GM19193 (cell line): ENCODE measurements around the gene EXD1.

Source experiments
- POLR2A ChIP-seq: IDR thresholded peaks from 4 replicates; pipeline ENCODE4 v1.6.1; 2011; ENCODE audit not compliant: insufficient read depth, insufficient read length; ENCODE audit errors: extremely low read depth

The EXD1 gene

DNA sequence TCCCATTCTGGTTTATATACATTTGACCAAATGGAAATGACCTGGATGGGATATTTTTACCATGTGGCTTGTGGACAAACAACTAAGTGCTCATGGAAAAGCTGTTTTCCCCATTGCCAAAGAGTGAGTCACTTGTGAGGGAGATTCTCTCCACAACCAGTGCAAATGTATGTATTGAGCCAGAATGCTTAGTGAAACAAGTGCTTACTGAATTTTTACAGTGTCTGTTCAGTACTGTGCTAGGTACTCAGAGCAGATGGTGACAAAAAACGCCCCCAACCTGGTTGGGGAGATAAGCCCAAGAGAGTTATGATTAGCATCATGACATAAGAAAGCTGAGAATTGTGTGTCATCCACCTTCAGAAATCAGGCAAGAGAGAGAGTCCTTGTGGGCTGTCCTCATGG, 2.8 kb upstream of the EXD1 start:
- no peak for TF ChIP-seq POLR2A

DNA sequence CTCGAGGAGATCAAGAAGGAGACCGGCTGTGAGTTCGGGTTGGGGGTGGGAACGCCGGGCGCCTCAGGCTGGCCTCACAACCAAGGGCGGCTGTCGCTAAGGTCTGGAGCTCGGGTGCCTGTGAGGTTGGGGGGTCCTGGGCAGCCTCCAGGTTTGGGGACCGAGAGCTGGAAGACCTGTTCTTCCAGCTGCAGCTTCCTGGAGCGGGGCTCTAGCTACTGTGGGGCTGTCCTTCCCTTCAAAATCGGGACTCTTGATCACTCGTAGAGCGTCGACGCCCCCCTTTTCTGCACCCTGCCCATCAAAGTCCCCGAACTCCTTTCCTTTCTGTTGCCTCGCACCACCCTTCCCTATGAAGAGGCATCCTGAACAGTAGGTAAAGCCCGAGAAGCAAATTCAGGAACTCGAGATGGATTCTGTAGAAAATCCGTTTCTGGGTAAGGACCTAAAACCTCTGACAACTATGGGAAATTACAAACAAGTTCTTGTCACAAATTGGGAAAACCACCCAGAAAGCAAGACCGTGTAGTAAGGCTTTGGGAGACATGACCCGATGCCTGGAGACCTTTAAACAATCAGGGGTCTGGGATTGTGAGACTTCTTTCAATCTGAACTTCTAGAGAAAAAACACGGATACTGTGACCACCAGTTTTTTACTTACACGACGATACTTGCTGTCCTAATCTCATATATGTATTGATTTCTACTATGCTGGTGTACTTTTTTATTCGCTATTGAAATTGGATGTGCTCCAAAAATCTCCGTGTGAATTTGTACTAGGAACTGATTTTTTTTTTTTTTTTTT, 1.1 kb upstream of the EXD1 start:
- TF ChIP-seq POLR2A: no peak

DNA sequence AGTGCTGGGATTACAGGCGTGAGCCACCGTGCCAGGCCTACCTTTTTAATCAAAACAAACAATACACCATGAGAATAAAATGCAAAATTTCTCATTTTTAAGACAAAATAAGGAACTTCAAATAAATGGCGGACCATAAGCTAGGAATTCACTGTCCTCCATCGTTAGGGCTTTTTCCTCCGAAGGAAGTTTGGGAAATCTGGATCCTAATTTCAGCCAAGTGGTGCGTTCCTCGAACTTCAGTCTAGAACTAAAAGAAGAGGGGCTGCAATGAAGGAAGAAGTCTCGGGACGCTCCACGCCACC, 260 bp downstream of the EXD1 start:
- TF ChIP-seq POLR2A: no peak

DNA sequence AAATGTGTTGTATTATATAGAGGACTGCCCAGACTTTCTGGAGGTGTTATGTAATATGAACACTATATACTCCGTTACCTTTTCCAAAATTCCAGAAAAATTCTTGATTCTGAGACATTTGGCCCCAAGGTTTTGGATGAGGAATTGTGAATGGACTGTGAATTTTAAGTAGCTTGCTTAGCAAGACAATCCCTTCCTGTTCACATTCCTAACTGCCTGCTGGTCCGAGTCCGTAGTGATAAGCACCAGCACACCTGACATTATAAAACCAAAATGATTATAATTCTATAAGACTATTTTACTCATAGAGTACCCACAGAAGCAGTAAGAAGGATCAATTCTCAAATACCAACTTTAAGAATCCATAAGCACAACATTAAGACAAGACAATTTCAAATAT, 11.2 kb downstream of the EXD1 start:
- no peak for TF ChIP-seq POLR2A

DNA sequence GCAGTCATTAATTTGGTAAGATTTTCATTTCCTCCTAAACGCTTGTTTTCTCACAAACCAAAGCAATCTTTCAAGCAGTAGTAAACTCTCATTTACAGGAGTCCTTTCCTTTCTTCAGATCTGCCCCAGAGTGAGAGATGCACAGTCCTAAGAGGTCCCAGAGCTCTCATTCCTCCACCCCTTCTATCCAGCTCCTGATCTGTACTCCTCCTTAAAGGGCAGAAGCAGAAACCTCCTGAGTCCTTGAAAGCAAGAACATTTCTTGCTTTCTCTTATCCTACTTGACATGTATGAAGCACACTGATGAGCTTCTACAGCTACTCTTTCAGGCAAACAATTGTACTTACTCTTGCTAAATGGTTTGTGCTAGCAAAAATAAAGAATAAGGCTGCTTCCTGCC, 11.7 kb downstream of the EXD1 start:
- no peak for TF ChIP-seq POLR2A

DNA sequence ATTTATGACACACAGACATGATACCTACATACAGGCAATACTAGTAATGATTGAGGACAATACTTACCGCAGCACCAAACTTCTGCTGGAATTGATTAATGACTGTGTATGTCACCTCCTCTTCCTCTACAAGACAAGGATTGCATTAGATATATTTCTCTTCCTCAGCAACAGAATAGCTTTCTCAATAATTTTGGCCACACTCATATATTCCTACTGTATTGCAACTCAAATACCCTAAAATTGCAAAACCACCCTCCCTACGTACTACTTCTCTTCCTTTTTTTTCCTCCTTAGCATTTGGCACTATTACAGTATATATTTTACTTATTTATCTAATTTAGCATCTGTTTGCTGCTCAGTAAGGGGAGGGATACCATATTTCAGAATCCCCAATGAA, 14.8 kb downstream of the EXD1 start:
- no peak for TF ChIP-seq POLR2A

DNA sequence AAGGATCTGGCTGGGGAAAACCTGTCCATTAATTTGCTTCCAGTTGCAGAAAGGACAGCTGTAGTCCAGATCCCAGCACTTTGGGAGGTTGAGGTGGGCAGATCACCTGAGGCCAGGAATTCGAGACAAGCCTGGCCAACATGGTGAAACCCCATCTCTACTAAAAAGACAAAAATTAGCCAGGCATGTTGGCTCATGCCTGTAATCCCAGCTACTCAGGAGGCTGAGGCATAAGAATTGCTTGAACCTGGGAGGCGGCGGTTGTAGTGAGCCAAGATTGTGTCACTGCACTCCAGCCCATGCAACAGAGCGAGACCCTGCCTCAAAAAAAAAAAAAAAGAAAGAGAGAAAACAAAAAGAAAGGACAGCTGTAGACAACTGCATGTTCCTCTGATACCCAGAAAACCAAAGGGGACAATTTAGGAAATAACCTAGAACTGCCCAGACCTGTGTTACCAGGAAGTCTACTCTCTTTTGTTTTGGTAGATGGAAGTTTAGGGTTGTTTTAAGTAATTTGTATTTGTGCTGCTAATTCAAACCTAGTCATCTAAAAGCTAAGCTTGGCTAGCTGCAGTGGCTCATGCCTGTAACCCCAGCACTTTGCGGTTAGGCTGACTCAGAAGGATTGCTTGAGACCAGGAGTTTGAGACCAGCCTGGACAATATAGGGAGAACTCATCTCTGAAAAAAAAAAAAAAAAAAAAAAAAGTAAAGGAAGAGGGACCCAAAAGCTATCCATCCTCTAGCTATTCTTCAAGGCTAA, 22.7 kb downstream of the EXD1 start:
- TF ChIP-seq POLR2A: no peak

DNA sequence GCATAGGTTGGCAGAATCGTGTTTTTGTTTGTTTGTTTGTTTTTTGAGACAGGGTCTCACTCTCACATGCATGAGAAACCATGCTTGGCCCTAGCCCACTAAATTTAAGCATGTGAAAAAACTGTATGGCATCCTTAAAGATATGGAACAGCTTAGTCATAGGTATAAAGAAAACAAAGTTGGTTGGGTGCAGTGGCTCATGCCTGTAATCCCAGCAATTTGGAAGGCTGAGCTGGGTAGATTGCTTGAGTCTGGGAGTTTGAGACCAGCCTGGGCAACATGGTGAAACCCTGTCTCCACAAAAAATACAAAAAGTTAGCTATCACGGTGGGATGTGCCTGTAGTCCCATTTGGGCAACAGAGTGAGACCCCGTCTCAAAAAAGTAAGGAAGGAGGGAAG, 25.2 kb downstream of the EXD1 start:
- TF ChIP-seq POLR2A: no peak

DNA sequence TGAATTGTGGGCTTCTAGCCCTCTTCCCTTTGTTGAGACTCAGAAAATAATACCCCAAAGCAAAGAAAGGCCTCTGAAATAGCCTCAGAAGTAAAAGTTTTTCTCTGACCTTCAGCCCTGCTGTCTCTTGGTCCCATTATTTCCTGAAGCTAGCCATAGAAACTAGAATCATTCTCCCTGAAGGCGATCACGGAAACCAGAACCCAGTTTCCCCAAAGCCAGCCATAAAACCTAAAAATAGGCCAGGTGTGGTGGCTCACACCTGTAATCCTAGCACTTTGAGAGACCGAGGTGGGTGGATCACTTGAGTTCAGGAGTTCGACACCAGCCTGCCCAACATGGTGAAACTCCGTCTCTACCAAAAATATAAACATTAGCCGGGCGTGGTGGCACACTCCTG, 27.2 kb downstream of the EXD1 start:
- TF ChIP-seq POLR2A: no peak

DNA sequence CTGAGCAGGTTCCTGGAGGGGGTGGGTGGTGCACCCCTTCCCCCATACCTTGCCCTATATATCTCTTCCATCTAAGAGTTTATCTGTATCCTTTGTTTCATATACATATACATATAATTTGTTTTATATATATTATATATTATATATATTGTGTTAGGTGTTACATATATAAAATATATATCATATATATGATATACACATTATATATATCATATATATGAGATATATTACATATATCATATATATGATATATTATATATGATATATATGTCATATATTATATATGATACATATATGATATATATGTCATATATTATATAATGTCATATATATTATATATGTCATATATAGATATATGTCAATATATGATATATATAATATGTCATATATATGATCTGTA, 31.1 kb downstream of the EXD1 start:
- TF ChIP-seq POLR2A: no peak

DNA sequence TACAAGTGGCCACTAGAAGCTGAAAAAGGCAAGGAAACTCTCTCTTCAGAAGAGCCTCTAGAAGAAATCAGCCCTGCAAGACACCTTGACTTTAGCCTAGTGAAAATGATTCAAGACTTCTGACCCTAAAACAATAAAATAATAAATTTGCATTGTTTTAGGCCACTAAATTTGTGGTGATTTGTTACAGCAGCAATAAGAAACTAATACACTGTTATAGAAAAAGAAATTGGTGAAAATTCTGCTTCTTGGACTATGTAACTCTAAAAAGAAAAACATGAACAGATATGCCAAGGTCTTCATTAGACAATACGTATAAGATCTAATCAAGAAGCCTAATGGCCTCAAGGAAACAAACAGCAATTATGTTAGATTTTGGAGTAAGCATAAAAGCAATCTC, 36.1 kb downstream of the EXD1 start:
- TF ChIP-seq POLR2A: no peak

DNA sequence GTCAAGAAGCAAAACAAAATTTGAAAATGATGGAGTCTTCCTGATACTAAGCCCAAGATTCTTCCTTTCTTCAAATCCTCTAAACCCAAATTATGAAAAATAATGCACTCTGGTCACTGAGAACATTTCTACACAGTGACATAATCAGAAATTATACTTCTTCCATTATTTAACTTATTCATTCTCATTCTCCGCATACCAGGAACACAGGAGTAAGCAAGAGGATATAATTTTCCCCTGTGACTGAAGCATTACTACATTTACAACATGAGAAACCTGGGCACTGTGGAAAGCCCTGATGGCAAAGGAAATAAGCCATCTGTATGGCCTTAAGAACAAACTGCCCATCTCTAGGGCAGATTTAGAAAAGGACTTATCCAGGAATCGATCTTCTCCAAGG, 47.0 kb downstream of the EXD1 start:
- no peak for TF ChIP-seq POLR2A

DNA sequence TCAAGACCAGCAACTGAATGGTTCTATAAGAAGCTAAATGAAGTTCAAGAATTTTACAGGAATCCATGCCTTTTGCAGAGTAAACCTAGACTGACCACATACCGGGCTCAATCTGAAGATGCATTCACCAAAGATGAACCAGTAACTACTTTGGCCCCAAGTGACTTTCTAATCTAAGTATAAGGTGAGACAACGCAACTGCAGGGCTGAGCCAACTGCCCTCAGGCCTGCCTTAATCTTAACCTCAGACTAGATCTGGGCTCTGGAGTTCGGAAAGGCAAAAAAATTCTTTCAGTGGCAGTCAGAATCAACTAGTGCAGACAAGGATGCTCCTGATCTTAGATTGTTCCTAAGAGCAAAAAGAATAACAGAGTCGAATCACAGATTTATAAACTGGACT, 48.3 kb downstream of the EXD1 start:
- TF ChIP-seq POLR2A: no peak

DNA sequence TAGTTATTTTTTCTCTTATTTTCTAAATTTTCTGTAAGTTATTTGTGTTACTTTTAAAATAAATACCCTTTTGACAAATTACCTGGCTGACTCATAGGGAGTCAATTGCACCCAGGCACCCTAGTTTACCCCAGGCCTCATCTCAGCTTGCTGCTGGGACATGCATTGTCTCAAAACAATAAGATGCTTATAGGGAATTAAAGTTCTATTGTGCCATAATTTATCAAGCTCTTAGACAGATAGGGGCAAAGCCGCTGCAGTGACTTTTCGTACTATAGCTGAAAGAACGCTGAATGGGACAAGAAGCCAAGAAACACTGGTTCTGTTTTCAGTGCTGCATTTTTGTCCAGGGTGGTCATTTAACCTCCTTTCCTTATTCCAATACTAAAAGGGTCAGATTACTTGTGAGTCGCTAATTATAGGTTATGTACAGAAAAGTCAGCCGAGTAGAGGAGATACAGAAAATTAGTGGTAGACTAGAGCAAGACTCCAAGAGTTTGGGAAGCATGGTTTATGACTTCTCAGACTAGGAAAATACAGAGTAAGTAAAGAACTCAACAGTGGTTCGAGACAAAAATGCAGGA, 50.3 kb downstream of the EXD1 start:
- TF ChIP-seq POLR2A: no peak

DNA sequence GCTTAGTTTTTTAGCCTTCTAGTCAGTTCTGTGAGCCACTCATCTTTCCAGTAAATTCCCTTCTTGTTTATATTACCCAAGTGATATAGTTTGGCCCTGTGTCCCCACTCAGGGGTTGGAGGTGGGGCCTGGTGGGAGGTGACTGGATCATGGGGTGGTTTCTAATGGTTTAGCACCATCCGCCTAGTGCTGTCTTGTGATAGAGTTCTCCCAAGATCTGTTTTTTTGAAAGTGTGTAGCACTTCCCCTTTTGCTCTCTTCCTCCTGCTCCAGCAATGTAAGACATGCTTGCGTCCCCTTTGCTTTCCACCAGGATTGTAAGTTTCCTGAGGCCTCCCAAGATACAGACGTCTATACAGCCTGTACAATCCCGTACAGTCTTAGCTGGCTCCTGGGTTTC, 60.8 kb downstream of the EXD1 start:
- TF ChIP-seq POLR2A: no peak

DNA sequence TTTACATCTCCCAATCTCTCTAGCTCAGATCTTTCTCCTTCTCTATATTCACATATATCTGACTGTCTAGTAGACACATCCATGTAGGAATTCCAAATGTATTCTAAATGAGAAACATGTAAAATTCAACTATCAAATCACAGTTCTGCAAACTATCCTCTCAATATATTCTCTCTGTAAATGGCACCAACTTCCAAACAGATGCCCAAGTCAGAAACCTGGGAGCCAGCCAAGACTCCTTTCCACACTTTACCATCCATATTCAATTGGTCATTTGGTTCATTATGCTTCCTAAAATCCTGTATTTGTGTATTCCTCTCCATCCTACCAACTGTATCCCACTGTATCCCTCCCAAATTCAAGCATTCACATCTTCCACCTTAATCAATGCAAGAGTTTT, 61.5 kb downstream of the EXD1 start:
- no peak for TF ChIP-seq POLR2A
